GM18907 (cell line): ENCODE data around the gene LAP3.
"Not testable (repeated sequence)": the region's sequence is repeated elsewhere in the genome, so short reads cannot be mapped to it uniquely, and the experiment has no call there.

Experiments used
- ATAC-seq: cut with Tn5 transposase; IDR thresholded peaks from one replicate; pipeline ENCODE4 v1.9.1; 2021; ENCODE audit warnings: mild to moderate bottlenecking, moderate library complexity; ENCODE audit not compliant: unreplicated experiment

The LAP3 gene

GRCh38 chr4:17576932-17577664 lies at the start of gene LAP3:
Gene LAP3, plus strand, starts transcription at chr4:17577198. Its CDS starts 268 bp downstream, at chr4:17577466.
- ATAC-seq = peak; percentile 90

GRCh38 chr4:17528551-17529165 lies 48.3 kb upstream of the LAP3 start:
- ATAC-seq = no peak

- ATAC-seq = no peak
Measured at GRCh38 chr4:17531538-17532285, 45.3 kb upstream of the LAP3 start.

- ATAC-seq = no peak
Measured at GRCh38 chr4:17534705-17535104, 42.3 kb upstream of the LAP3 start.

GRCh38 chr4:17535242-17535641 lies 41.8 kb upstream of the LAP3 start:
- ATAC-seq = no peak

GRCh38 chr4:17535906-17536305 lies 41.1 kb upstream of the LAP3 start:
- ATAC-seq = no peak

GRCh38 chr4:17537060-17537459 lies 39.9 kb upstream of the LAP3 start:
- ATAC-seq = not testable (repeated sequence)

- no peak for ATAC-seq
Measured at GRCh38 chr4:17544205-17544604, 32.8 kb upstream of the LAP3 start.

GRCh38 chr4:17544831-17545234 lies 32.2 kb upstream of the LAP3 start:
- no peak for ATAC-seq

GRCh38 chr4:17545374-17546140 lies 31.4 kb upstream of the LAP3 start:
- no peak for ATAC-seq

GRCh38 chr4:17546222-17546621 lies 30.8 kb upstream of the LAP3 start:
- ATAC-seq = no peak

GRCh38 chr4:17546678-17547077 lies 30.3 kb upstream of the LAP3 start:
- no peak for ATAC-seq

- no peak for ATAC-seq
Measured at GRCh38 chr4:17550549-17550948, 26.4 kb upstream of the LAP3 start.

- no peak for ATAC-seq
Measured at GRCh38 chr4:17552427-17552826, 24.6 kb upstream of the LAP3 start.

GRCh38 chr4:17554568-17554967 lies 22.4 kb upstream of the LAP3 start:
- ATAC-seq = no peak

- no peak for ATAC-seq
Measured at GRCh38 chr4:17556498-17556897, 20.5 kb upstream of the LAP3 start.

GRCh38 chr4:17557880-17558279 lies 19.1 kb upstream of the LAP3 start:
- ATAC-seq = no peak

GRCh38 chr4:17558941-17559708 lies 17.9 kb upstream of the LAP3 start:
- no peak for ATAC-seq

- ATAC-seq = no peak
Measured at GRCh38 chr4:17559709-17560048, 17.3 kb upstream of the LAP3 start.

GRCh38 chr4:17560065-17560673 lies 16.8 kb upstream of the LAP3 start:
- no peak for ATAC-seq
